ENCODE results near the gene SLC7A1.

SLC7A1 gene

DNA sequence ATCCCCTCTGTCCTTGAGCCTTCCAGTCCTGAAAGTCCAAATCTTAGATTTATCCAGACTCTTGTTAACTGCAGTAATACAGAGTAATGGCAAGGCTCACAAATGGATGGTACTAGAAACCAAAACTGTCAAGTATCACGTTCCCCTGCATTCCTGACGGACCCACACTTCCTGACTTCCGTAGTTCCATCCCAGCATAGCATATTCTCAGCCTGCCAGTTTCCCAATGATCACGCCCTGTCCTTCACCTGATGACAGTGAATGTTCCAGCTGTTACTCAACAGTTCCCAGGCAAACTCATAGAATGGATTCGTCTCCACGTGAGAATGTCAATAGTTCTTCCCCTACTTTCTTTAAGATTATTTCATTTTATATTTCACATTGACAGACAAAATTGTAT lies 33.6 kb downstream of the SLC7A1 start:
- DNase-seq (ENCODE audit: low read depth), result no peak

DNA sequence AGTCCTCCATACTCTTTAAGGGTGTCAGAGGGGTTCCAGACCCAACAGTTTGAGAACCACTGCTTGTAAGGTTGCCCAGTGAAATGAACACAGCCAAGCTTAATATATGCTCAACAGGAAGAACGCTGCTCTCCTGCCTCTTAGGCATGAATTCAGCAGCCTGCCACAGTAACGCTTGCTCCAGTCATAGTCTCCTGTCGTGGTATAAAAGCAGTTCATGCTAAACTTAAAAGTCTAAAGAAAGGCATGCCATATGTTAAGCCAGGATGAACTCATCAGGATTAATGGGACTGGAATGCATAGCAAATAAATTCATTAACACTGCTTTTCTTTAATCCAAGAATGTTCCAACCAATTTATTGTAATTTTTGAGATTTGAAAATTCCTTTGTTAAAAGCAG lies 38.7 kb downstream of the SLC7A1 start:
- DNase-seq (ENCODE audit: low read depth), result no peak

DNA sequence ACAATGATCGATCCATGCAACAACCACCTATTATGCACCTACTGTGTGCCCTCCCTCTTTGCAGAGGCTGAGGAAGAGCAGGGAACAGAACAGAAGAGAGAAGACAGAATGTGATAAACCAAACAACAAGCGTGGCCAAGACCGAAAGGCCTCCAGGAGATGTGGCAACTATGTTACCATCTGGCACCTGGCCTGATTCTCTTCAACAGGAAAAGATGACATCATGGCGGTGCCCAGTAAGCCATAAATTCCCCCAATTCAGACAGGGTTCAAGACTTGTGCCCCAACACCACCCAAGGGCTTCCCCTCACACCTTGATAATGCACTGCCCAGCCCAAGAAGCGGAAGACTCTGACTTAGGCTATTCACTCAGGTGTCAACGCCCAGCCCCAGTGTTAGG lies 44.3 kb downstream of the SLC7A1 start:
- no peak for DNase-seq (ENCODE audit: low read depth)

DNA sequence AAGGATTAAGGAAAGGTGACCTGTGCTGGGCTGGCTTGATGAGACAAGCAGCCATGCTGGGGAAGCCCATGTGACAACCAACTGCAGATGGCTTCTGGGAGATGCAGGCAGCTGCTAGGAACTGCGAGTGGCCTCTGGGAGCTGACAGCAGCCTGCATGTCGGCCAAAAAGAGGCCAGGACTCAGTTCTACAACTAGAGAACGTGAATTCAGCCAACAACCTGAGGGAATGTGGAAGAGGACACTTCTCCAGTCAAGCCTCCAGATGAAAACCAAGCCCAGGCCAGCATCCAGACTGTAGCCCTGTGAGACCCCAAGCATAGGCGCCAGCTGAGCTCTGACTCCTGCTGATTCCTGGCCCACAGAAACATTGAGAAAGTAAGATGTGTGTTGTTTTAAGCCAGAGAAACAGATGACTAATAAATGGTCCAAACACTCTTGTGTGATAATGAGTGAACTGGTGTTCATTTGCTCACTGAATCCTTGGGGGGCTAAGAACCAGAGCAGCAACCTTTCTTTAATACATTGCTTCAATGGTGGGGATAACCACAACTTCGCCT lies 45.0 kb downstream of the SLC7A1 start:
- DNase-seq (ENCODE audit: low read depth), result no peak

DNA sequence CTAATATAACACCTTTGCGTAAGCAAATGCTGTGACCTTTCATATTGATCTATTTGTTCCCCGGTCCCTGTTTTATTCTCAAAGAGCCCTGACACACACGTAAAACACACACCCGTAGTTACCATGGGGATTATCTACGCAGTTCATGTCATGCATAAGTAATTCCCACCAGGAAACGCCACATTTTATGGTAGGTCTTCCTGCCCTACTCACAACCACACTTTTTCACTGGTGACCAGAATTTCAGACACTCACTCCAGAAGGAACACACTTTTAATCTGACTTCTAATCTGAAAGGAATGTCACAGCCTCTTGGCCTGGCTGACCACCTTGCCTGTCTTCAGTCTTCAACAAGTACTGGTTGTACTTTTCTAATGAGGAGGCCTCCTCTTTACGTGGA lies 46.8 kb downstream of the SLC7A1 start:
- DNase-seq (ENCODE audit: low read depth), result no peak

DNA sequence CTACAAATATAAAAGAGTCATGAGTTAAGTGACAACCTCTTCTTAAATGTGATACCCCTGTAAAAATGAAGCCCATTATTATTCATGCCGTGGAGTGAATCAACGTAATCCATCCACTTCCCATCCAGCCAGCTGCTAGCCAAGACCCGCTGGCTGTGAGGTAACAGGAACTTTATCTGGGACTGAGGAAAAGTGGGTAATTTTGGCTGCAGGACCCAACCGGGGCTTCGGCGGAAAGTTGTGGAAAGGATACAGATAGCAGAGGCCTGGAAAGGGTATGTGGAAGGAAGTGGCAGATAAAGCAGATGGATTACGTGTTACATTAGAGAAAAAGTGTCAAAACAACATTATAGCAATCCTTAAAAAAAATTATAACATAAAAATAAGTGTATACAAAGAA lies 48.3 kb downstream of the SLC7A1 start:
- DNase-seq (ENCODE audit: low read depth), result no peak

DNA sequence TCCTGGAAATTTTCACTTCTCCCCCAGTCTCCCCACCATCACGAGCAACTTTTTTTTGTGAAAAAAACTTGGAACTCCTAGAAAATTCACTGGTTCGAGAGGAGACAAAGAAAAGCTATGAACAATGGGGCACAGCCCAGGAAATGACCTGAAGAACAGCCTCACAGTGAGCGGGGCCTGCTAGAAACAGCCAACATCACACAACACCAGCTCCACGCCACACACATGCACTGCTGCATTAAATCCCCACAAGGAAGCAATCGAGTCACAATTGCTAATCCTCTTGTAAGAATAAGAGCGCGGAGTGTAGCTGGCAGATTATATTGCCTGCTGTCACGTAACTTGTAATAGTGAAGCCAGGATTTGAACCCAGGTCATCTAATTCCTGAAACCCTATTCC lies 48.8 kb downstream of the SLC7A1 start:
- DNase-seq (ENCODE audit: low read depth), result no peak

DNA sequence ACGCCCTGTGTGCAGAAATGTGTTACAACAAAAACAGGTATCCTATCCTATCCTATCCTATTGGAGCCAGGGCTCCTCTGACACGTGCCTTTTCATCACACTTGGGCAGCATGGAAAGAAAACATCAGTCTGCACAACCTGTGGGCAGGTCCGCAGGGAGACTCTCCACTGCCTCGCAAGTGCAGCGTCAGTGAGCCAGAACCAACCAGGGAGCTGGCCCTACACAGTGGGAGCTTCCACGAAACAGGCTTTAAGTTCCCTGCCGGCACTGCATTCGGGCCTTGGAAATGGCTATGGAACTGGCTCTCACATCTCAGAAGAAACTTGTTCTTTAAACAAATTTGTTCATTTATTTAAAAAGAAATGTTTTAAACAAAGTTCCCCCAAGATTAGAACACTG lies 49.5 kb downstream of the SLC7A1 start:
- DNase-seq (ENCODE audit: low read depth), result no peak

DNA sequence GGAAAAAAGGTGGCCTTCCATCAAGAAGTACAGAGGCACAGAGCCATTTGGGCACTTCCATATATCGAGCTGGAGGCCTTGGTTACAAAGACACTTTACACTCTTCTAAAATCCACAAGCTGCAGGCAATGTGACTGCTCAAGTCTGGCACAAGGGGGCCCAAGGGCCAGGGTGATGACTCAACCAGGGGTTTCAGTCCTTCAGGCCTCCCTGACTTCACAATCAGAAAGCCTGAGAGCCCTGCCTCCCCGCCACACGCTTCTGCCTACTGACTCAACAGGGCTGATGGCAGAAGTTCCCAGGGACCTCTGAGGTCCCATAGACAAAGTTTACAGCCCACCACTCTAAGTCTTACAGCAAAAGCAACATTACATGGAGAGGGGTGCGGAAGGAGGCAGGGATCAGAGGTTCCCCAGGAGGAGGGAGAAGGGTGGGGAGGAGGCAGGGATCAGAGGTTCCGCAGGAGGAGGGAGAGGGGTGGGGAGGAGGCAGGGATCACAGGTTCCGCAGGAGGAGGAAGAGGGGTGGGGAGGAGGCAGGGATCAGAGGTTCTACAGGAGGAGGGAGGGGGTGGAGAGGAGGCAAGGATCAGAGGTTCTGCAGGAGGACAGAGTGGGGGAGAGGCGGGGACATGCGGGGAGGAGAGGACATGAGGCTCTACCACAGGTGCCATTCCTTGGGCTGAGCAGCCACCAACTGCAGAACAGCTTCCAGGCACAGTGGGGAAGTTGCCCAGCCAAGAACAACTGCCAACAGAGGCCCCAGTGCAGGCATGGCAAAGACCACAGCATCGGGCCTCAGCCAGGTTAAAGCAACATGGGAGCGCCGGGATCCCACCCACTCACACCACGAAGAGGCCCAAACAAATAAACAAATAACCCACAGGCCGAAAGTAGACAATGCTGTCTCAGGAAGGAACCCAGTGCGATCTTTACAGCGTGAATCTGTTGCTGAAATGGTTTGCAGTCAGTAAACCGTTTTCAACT lies 52.0 kb downstream of the SLC7A1 start:
- DNase-seq (ENCODE audit: low read depth), result no peak

DNA sequence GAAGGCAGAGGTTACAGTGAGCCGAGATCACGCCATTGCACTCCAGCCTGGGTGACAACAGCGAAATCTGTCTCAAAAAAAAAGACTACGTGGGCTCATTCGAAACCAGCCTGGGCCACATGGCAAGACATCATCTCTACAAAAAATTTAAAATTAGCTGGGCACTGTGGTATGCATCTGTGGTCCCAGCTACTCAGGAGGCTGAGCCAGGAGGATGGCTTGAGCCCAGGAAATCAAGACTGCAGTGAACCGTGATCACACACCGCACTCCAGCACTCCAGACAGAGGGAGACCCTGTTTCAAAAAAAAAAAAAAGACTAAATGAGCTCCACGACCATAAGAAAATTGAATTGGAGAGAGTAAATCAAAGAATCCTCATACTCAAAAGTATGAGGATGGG lies 53.1 kb downstream of the SLC7A1 start:
- DNase-seq (ENCODE audit: low read depth), result no peak

DNA sequence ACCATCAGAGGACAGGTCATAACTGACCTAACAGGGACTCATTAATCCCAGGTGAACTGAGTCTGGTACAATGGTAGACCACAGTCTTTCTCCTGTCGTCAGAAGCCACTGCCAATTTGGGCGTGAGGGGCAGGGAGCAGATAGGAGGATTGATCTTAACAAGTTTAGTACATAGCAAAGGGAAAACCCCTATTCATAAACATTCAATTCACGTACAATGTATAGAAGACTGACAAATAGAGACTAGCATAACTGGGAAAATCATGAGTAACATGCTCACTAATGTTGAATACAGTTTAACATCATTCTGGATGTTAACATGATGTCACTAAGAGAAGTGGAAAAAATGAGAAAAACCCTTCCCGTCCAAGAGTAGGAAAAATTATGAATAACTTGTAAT lies 54.1 kb downstream of the SLC7A1 start:
- no peak for DNase-seq (ENCODE audit: low read depth)

DNA sequence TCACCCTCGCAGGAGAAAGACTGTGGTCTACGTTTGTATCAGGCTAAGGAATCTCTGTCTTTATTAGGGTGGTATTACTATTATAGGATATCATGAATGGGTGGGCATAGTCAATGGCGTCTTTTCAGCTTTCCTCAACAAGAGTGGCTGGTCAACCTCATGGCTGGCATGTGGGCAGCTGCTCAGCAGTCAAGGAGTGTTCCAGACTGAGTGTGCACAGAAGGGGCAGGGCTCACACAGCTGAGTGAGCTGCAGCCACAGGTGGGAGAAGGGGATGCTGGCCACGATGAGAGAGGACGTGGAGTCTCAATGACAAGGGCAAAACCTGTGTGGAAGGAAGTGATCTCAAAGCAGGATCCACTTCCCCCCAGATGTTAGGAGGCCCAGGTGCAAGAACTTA lies 54.7 kb downstream of the SLC7A1 start:
- no peak for DNase-seq (ENCODE audit: low read depth)

DNA sequence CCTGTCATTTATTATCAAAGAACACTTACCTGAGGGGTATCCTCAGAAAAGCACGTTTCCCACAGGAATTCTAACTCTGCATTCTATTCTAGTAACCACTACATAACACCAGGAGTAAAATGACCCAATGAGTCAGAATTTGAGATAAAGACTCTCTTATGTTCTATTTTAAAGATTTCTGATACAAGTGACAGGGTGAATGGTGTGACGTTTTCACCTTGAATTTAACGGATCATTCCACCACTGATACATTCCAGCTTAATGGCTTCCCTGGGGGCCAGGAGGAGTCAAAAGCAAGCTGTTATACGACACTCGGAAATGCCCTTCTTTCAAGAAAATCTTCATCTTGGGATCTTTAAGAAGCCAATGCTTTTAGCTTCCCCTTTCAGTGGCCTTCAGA lies 55.2 kb downstream of the SLC7A1 start:
- DNase-seq (ENCODE audit: low read depth), result no peak

DNA sequence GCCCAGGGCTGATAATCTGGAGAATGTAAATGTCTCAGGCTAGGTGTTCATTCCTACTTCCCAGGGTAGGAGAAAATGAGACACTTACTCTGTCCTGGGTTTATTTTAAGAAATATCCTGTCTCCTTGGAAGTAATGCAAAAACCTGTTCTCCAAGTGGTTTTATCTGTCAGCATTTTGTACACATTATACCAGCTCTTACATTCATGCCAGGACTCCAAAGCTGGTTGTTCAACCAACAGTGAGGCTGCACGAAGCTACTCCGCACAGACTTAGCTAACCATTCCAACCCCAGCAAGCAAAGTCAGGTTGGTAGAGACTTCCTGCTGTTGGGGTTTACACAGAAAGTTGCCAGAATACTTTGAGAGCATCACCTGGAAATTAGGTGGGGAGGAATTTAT lies 55.6 kb downstream of the SLC7A1 start:
- DNase-seq (ENCODE audit: low read depth), result no peak

DNA sequence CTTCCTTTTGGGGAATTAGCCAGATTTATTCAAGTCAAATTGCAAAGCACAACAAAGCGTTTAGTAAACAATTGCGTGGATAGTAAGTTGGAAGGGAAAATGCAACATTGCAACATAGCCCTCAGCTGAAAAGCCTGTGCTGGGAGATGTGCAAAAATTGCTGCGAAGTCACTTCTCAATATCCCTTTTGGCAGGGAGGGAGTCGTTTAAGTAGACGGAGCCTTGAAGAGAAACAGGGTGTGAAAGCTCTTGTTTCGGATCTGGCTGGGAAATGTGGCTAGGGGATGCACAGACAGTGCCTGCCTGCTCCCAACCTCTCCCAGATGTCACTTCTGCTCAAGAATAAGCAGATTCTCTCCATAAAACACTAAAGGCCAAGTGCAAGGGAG lies 56.8 kb downstream of the SLC7A1 start:
- DNase-seq (ENCODE audit: low read depth), result peak; percentile 30

DNA sequence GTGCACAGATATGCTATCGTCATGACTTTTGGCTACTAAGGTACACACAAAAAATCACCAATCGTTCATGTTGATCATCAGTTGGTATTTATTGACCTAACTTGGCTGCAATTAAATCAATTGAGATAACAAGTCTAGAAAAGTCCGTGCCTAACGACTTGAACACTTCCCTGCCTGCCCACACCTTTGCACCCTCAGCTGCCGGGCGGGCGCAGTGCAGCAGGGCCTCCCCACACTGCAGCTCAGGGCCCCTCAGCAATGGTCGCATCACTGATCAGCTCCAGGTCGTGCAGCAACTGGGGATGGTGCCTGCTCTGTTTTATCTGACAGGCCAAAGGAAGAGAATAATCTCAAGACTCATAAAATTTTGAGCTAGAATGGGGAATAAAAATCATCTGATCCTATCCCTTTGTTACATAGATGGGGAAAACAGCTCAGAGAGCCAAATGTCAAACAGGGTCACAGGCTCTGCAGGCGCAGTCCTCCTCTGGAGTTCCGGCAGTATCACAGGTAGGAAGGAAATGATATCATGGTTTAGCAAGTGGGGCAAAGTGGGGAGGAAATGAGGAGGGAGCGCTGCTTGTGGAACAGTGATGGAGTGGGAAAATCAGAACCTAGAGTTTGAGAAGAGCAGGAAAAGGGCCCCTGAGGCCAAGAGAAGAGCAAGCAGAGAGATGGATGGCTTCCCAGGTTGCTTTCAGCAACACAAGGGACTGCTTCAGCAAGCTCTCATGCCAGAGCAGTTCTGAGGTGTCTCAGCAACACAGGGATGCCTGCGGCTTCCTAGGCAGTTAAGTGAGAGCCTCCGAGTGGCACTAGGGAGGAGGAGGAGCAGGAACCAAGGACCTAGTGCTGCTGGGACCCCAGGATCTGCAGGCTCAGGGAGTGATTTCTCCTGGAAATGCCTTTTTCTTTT lies 57.5 kb downstream of the SLC7A1 start:
- DNase-seq (ENCODE audit: low read depth), result peak; percentile 17

DNA sequence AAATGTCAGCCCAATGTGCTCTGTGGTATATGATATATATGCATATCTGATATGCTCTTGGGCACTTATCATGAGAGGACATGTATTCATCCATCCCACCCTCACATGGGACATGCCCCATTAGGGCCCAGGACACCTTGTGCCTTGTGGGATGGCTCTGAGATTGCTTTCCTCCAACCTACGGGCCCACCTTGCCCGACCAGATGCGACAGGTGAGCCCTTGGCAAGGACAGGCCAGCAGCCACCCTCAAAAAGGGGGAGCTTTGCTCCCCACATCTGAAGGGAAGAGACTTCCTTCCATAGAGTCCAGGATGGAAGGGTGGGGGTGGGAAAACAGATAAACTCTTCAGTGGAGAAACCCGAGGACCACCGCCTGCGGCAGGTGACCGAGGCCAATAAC lies 58.6 kb downstream of the SLC7A1 start:
- no peak for DNase-seq (ENCODE audit: low read depth)

DNA sequence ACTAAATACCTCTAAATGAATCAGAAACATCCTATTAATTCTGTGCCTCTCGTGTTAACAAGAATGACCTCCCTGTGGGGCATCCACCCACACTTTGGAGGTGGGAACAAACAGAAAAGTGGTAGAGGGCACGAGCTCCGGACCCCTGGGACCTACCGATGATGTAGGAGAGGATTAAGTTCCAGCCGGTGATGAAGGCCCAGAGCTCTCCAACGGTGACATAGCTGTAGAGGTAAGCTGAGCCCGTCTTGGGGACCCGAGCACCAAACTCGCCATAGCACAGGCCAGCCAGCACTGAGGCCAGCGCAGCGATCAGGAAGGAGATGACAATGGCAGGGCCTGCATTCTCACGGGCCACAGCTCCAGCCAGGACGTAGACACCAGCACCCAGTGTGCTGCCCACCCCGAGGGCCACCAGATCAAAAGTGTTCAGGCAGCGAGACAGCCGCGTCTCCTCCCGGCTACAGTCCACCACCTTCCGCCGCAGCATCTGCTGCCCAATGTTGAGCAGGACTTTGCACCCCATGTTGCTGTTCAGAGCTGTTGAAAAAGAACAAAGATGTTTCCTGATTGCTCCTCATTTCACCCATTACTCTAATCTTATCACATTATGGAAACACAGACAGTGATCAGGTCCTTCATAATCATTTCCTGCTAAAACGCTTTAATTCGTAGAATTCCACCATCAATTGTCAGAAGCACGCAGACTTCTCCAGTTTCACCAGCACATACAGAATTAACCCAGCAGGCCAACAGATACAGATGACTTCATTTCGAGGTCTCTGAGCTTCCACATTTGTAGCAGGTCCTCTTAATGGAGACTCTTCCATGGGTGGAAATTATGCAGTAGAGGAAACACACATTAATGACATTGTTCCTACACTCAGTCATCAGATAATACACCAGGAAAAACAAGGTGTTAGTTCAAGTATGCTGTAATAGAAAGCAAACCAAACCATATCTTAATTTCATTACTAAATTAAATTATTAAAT lies 59.5 kb downstream of the SLC7A1 start:
- DNase-seq (ENCODE audit: low read depth), result no peak

DNA sequence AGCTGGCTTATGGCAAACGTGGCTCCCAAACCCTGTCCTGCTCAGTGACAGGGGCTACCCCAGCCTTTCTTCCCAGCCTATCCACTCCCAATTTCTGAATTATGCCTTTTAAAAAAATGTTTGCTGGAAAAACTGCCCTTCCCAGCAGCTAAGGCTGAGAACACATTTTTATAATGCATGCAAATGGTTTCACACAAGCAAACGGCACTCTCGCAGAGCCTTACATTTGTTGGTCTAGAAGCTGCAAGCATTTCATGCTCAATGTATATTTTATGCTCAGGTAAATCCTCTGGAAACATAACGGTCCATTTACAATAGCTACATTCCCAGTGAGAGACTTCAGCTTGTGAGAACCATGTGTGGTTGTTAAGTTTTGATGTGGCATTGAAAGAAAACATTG lies 61.4 kb downstream of the SLC7A1 start:
- no peak for DNase-seq (ENCODE audit: low read depth)

DNA sequence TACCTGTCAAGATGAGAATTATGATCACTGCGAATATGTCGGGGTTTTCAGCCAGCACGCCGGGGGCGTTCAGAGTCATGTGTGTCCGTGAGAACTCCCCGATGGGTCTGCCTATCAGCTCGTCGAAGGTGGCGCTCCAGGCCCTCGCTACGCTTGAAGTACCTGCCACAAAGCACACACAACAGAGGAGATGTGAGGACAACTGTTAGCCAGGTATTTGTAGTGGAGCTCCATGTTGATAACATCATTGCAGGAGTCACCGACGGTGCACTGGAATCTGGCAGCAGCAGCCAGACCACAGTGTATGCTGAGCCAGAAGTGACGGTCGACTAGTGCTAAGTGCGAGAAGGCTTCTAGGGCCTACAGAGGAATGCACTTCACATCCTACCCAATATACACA lies 62.7 kb downstream of the SLC7A1 start:
- peak; percentile 16 for DNase-seq (ENCODE audit: low read depth)

DNA sequence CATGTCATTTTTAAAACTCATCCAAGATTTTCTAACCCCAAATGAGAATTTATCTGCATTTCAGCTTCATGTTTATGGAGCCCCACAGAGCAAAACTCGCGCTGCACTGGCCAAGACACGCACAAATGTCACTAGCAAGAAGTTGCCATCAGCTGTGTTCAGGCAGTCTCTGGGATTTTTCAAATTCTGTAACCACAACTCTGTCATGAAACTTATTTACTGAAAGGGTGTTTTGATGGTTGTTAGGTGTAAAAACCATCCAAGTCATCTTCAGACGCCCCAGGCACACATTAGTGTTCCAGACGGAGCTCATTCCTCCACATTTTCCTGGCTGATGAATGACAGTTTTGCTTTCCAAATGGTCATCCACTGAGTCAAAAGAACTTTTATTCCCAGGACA lies 63.4 kb downstream of the SLC7A1 start:
- DNase-seq (ENCODE audit: low read depth), result peak; percentile 91

All from GM04504 (cell line).